Activated B cell treated with CpG ODN at 0.5 μM for 24 hours (primary cell): ENCODE results near the gene PDGFD. TPM values are rescaled to one million over a fixed set of nuclear protein-coding genes. Genes with fewer than 3 reads are reported as not detected.

Source experiments
- ATAC-seq: fragments of 200-7000 bp; cut with Tn5 transposase; one replicate; pipeline ENCODE4 v1.10.0; 2021; ENCODE audit warnings: low read depth, mild to moderate bottlenecking, moderate library complexity
- CTCF ChIA-PET: fragments of 350-600 bp; sonication (Branson Sonifier 250); formaldehyde crosslinking; loops from one replicate; lab custom pipeline; 2021; ENCODE audit warnings: antibody characterized with exemption; lab: Charles Lee
- POLR2A ChIA-PET: fragments of 350-600 bp; sonication (Branson Sonifier 250); formaldehyde crosslinking; loops from one replicate; lab custom pipeline; 2021; ENCODE audit warnings: antibody characterized with exemption; lab: Charles Lee
- DNase-seq: peaks from one replicate; pipeline ENCODE4 v3.0.0; 2022
- H3K27ac Mint-ChIP-seq: one replicate; pipeline ENCODE4 v1.8.0; 2020; ENCODE audit warnings: mixed read lengths
- H3K27me3 Mint-ChIP-seq: one replicate; pipeline ENCODE4 v1.8.0; 2021; ENCODE audit warnings: mixed read lengths
- H3K36me3 Mint-ChIP-seq: one replicate; pipeline ENCODE4 v1.8.0; 2021; ENCODE audit warnings: low read depth, mixed read lengths
- H3K4me1 Mint-ChIP-seq: one replicate; pipeline ENCODE4 v1.8.0; 2021; ENCODE audit warnings: mixed read lengths
- H3K4me3 Mint-ChIP-seq: one replicate; pipeline ENCODE4 v1.8.0; 2020; ENCODE audit warnings: mild to moderate bottlenecking, mixed read lengths
- H3K9me3 Mint-ChIP-seq: one replicate; pipeline ENCODE4 v1.8.0; 2020; ENCODE audit warnings: mixed read lengths
- CTCF ChIP-seq: fragments of 200-600 bp; IDR thresholded peaks from one replicate; pipeline ENCODE4 v1.8.0; 2022; ENCODE audit warnings: antibody characterized with exemption, mild to moderate bottlenecking
- intact Hi-C: fragments of 100-400 bp; cut with micrococcal nuclease; formaldehyde crosslinking; loops from one replicate; pipeline ENCODE4 v1.15.1; 2024
- total RNA-seq: library from RNA; stranded (reverse); gene quantifications from 2 replicates; pipeline ENCODE4 v1.2.3, GENCODE V29; 2022

PDGFD gene
- total RNA-seq, 1 donor from 2014 or later = 0.53 TPM

DNA sequence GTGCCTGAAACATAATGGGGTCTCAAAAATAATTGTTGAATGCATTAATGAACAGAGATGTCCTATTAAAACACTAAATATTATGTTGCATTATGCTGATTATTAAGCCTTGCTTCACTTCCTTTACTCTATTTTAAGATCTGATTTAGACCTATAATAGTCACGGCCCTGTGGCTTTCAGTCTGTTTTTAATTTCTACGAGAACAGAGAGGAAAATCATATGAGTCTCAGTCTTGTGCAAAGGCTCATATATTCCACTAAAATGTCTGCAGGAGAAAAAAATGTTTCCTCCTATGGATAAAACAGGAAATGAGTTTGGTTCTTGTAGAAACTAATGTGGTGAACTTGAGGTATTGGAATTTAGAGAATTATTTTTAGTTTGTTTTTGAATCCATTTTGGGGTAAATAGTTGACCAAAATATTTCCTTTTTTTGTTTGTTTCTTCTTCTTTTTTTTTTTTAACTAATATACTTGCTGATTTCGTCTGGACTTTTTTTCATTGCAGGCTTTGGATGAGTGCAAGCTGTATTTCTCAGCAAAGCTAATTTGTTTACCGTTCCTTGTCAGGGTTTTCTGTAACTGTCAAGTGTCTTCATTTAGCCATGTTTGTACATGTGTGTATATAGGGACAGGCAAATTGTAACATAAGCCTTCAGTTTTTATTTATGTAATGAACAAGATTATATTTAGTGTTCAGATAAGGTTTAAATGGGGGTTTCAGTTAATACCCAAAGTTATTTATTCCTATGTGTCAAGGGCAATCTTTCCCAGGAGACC lies 266.6 kb downstream of the PDGFD start:
- peaks cover 30% of the 10 kb centered on the region for H3K4me1 Mint-ChIP-seq
- H3K4me3 Mint-ChIP-seq = no peak overlapping the region
- DNase-seq (no peak), ATAC-seq (no peak)
- ChIA-PET CTCF (no interaction called here), POLR2A (interaction anchor here (0.9 kb wide), 1 partner anchor 11 kb away, joined by 3 read pairs; no protein-coding TSS in a partner anchor)
- H3K36me3 Mint-ChIP-seq = no peaks in the 10 kb centered on the region
- H3K9me3 Mint-ChIP-seq = no peaks in the 10 kb centered on the region
- no peak overlapping the region for H3K27ac Mint-ChIP-seq
- peaks cover 2% of the 10 kb centered on the region for H3K27me3 Mint-ChIP-seq
- intact Hi-C loops = no loop called here
- no peak for TF ChIP-seq CTCF

DNA sequence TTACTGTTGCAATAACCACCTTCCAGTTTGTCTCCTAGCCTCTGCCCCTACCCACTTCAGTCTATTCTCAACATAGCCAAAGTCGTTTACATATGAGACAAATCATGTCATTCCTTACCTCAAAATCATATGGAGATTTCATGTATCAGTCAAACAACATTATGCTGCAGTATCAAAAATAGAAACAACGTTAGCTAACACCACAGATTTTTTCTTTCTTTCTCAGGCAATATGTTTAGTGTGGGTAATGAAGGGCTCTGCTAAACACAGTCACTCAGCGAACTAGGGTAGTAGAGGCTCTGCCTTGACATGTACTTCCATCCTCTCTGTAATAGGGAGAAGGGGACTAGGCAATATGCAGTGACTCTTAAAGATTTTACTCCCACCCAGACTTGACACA lies 268.8 kb downstream of the PDGFD start:
- CTCF ChIA-PET = no interaction called here
- ATAC-seq (no peak), DNase-seq (no peak)
- intact Hi-C loops = no loop called here
- Mint-ChIP-seq H3K4me1 (peaks cover 30% of the 10 kb centered on the region), H3K36me3 (no peaks in the 10 kb centered on the region), H3K9me3 (no peaks in the 10 kb centered on the region), H3K27ac (no peak overlapping the region), H3K4me3 (no peak overlapping the region), H3K27me3 (peaks cover 4% of the 10 kb centered on the region)
- POLR2A ChIA-PET = no interaction called here
- no peak for TF ChIP-seq CTCF

DNA sequence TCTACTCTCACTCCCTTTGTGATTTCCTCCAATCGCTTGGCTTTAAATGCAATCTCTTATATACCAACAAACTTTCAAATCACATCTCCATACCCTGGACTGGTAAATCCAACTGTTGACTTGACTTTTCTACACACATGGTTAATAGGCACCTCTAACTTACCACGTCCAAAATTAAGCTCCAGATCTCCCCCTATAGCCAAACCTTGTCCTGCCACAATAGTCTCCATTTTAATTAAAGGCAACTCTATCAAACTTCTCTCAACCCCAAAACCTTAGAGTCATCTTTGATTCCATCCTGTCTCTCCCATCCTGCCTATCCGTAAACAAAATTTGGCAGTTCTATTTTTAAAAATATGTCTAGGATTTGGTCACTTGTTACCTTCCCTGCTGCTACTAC lies 269.3 kb downstream of the PDGFD start:
- no peak overlapping the region for H3K27ac Mint-ChIP-seq
- ChIA-PET CTCF (no interaction called here), POLR2A (no interaction called here)
- intact Hi-C loops = no loop called here
- TF ChIP-seq CTCF = no peak
- ATAC-seq (no peak), DNase-seq (no peak)
- H3K27me3 Mint-ChIP-seq = peaks cover 4% of the 10 kb centered on the region
- H3K36me3 Mint-ChIP-seq = no peaks in the 10 kb centered on the region
- H3K9me3 Mint-ChIP-seq = peaks cover 3% of the 10 kb centered on the region
- no peak overlapping the region for H3K4me3 Mint-ChIP-seq
- H3K4me1 Mint-ChIP-seq = peaks cover 30% of the 10 kb centered on the region

DNA sequence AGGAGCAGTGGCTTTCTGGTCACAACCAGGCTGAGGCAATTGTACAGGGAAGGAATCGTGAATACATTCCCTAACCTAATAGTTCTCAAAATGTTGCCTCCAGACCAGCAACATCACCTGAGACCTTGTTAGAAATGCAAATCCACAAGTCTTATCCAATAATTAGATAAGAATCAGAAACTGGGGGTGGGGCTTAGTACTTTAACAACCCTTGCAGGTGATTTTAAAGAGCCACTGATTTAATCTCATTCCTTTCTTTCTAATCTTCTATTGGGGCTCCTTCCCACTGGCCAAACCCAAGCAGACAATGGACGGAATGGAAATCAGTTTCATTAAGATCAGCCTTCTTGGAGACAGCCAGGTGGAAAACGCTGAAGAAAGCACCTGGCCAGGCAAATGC lies 269.9 kb downstream of the PDGFD start:
- no peak overlapping the region for H3K4me3 Mint-ChIP-seq
- CTCF ChIA-PET = no interaction called here

More for the DNA sequence above, 269.9 kb downstream of the PDGFD start:
- DNase-seq = no peak
- POLR2A ChIA-PET = no interaction called here
- intact Hi-C loops = no loop called here
- Mint-ChIP-seq H3K27me3 (peaks cover 4% of the 10 kb centered on the region), H3K9me3 (peaks cover 3% of the 10 kb centered on the region), H3K27ac (no peak overlapping the region), H3K4me1 (peaks cover 26% of the 10 kb centered on the region), H3K36me3 (no peaks in the 10 kb centered on the region)
- no peak for TF ChIP-seq CTCF
- ATAC-seq = no peak
